Ascending aorta (tissue), 2 donors: Measurements from ENCODE around the gene SYT9. TPM values are rescaled to one million over a fixed set of nuclear protein-coding genes. Genes with fewer than 3 reads are reported as not detected.

Experiments used
- DNase-seq, 2 donors: peaks; one replicate each; pipeline ENCODE4 v3.0.0-alpha.2; 2019; ENCODE audit warnings: low spot score in 2 of 2
- H3K27ac ChIP-seq, 2 donors: fragments of 200-600 bp; sonication (generic); one replicate each; pipeline ENCODE4 v1.5.1; 2016 to 2017; ENCODE audit warnings: mild to moderate bottlenecking in 1 of 2
- H3K27me3 ChIP-seq: fragments of 200-600 bp; sonication (generic); one replicate; pipeline ENCODE4 v1.5.1; 2017
- H3K36me3 ChIP-seq, 2 donors: fragments of 200-600 bp; sonication (generic); one replicate each; pipeline ENCODE4 v1.5.1; 2016
- H3K4me1 ChIP-seq, 2 donors: fragments of 200-600 bp; sonication (generic); one replicate each; pipeline ENCODE4 v1.5.1; 2016 to 2017; ENCODE audit warnings: mild to moderate bottlenecking in 1 of 2
- H3K4me3 ChIP-seq, 2 donors: fragments of 200-600 bp; sonication (generic); one replicate each; pipeline ENCODE4 v1.5.1; 2016 to 2017; ENCODE audit warnings: mild to moderate bottlenecking in 1 of 2
- H3K9me3 ChIP-seq, 2 donors: fragments of 200-600 bp; sonication (generic); one replicate each; pipeline ENCODE4 v1.5.1; 2016
- intact Hi-C: fragments of 100-400 bp; cut with DNase I; formaldehyde crosslinking; loops from one replicate; pipeline ENCODE4 v1.15.1; 2023
- total RNA-seq: library from RNA; depleted of rRNA; stranded (reverse); fragments of >200 nt; gene quantifications from one replicate; pipeline ENCODE4 v1.1.0, GENCODE V29; 2016
- TF ChIP-seq, protein P1 (sequence below), 3 experiments: fragments of 200-600 bp in 2 of 3; fragments of 450-650 bp in 1 of 3; sonication (generic) in 2 of 3; IDR thresholded peaks; one replicate each; pipeline ENCODE4 v1.5.1; 2016 to 2019; ENCODE audit warnings: antibody characterized with exemption in 3 of 3, mild to moderate bottlenecking in 1 of 3, moderate library complexity in 1 of 3

The SYT9 gene
- total RNA-seq, 1 donor from 2014 or later = 3.1 TPM

DNA sequence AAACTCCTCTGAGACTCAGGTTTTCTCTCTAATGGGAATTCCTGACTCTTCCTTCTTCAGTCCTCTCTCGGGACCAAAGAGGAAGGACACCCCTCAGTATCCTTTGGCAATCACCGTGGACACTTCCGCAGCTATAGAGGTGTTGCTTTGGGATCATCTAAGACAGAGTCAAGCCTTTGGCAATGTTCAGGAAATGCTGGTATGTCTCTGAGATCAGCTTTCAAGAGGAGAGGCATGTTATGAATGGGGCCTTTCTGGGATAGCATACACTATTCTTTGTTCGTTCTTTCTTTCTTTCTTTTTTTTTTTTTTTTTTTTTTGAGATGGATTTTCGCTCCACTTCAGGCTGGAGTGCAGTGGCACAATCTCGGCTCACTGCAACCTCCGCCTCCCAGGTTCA lies 219.4 kb downstream of the SYT9 start:
- H3K4me3 ChIP-seq = no peak overlapping the region
- H3K4me1 ChIP-seq = no peaks in the 10 kb centered on the region
- H3K36me3 ChIP-seq = no peaks in the 10 kb centered on the region
- intact Hi-C loops = no loop called here
- H3K27ac ChIP-seq = no peak overlapping the region
- no peaks in the 10 kb centered on the region for H3K27me3 ChIP-seq
- DNase-seq = no peak
- no peaks in the 10 kb centered on the region for H3K9me3 ChIP-seq
- TF ChIP-seq, protein P1, sequence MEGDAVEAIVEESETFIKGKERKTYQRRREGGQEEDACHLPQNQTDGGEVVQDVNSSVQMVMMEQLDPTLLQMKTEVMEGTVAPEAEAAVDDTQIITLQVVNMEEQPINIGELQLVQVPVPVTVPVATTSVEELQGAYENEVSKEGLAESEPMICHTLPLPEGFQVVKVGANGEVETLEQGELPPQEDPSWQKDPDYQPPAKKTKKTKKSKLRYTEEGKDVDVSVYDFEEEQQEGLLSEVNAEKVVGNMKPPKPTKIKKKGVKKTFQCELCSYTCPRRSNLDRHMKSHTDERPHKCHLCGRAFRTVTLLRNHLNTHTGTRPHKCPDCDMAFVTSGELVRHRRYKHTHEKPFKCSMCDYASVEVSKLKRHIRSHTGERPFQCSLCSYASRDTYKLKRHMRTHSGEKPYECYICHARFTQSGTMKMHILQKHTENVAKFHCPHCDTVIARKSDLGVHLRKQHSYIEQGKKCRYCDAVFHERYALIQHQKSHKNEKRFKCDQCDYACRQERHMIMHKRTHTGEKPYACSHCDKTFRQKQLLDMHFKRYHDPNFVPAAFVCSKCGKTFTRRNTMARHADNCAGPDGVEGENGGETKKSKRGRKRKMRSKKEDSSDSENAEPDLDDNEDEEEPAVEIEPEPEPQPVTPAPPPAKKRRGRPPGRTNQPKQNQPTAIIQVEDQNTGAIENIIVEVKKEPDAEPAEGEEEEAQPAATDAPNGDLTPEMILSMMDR (IDR thresholded peaks at IDR 0.05) = no peak

DNA sequence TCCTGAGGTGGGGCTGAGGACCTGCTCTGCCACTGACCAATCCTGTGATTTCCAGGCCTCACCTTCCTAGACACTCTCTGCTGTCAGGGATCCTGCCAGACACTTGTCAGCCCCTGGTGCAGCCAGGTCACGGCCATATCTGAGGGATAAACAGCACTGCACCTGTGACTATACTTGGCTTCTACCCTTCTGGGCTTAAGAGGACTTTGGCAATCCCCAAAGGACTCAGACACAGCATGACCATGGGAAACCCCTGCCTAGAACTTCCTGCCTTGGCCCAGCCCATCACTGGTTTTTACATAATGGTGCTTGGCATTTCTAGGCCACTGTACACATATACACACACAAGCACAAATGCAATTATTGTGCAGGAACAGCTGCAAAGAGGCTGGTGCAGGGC lies 222.0 kb downstream of the SYT9 start:
- Histone ChIP-seq H3K4me1 (no peaks in the 10 kb centered on the region), H3K9me3 (no peaks in the 10 kb centered on the region), H3K36me3 (no peaks in the 10 kb centered on the region), H3K27ac (no peak overlapping the region), H3K27me3 (no peaks in the 10 kb centered on the region), H3K4me3 (no peak overlapping the region)
- intact Hi-C loops = no loop called here
- TF ChIP-seq, protein P1 (IDR thresholded peaks at IDR 0.05) = no peak
- DNase-seq = no peak

- Histone ChIP-seq H3K4me3 (no peak overlapping the region), H3K4me1 (peaks cover 0 to 2% of the 10 kb centered on the region in 2 donors), H3K36me3 (no peaks in the 10 kb centered on the region), H3K9me3 (no peaks in the 10 kb centered on the region), H3K27me3 (no peaks in the 10 kb centered on the region), H3K27ac (no peak overlapping the region)
- intact Hi-C loops = no loop called here
- TF ChIP-seq, protein P1 (IDR thresholded peaks at IDR 0.05) = no peak
- no peak for DNase-seq
Measured at GRCh38 chr11:7480113-7480512, 228.4 kb downstream of the SYT9 start.

DNA sequence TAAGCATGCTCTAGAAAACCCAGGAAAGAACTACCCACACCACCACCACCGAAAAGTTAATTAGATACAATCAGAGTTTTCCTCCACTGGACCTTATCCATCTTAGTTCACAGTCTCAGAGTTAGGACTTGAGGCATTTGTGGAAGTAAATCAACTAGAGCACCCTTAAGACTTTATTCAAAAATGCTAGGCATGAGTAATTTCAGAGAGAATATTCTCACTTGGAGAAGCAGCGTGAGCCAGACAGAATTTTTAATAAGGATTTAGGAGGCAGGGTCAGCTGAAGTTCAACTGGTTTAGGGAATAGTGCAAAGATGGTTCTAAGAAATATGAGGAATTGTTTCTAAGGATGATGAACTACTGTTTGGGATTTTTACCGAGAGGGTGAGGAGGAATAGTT lies 232.4 kb downstream of the SYT9 start:
- H3K36me3 ChIP-seq = no peaks in the 10 kb centered on the region
- TF ChIP-seq, protein P1 (IDR thresholded peaks at IDR 0.05) = no peak
- no peaks in the 10 kb centered on the region for H3K27me3 ChIP-seq
- intact Hi-C loops = no loop called here
- H3K27ac ChIP-seq = peak overlapping the region in 1 of 2 donors; percentile 6
- H3K9me3 ChIP-seq = no peaks in the 10 kb centered on the region
- no peak overlapping the region for H3K4me3 ChIP-seq
- H3K4me1 ChIP-seq = peaks cover 0 to 2% of the 10 kb centered on the region in 2 donors
- no peak for DNase-seq

- H3K9me3 ChIP-seq = no peaks in the 10 kb centered on the region
- no peak for DNase-seq
- H3K36me3 ChIP-seq = no peaks in the 10 kb centered on the region
- H3K27me3 ChIP-seq = no peaks in the 10 kb centered on the region
- peaks cover 0 to 2% of the 10 kb centered on the region in 2 donors for H3K4me1 ChIP-seq
- intact Hi-C loops = no loop called here
- peak overlapping the region in 1 of 2 donors; percentile 44 for H3K27ac ChIP-seq
- H3K4me3 ChIP-seq = no peak overlapping the region
- TF ChIP-seq, protein P1 (IDR thresholded peaks at IDR 0.05) = no peak
Measured at GRCh38 chr11:7484645-7485044, 232.9 kb downstream of the SYT9 start.
